ENCODE results near the gene MYO15B.
"Not testable (repeated sequence)": the region's sequence is repeated elsewhere in the genome, so short reads cannot be mapped to it uniquely, and the experiment has no call there.

DNA sequence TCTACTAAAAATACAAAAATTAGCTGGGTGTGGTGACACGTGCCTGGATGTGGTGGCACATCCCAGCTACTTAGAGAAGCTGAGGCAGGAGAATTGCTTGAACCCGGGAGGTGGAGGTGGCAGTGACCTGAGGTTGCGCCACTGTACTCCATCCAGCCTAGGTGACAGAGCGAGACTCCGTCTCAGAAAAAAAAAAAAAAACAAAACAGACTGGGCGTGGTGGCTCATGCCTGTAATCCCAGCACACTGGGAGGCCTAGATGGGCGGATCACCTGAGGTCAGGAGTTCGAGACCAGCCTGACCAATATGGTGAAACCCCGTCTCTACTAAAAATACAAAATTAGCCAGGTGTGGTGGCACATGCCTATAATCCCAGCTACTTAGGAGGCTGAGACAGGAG, 5.8 kb downstream of the MYO15B start:
- TF ChIP-seq, protein P1, sequence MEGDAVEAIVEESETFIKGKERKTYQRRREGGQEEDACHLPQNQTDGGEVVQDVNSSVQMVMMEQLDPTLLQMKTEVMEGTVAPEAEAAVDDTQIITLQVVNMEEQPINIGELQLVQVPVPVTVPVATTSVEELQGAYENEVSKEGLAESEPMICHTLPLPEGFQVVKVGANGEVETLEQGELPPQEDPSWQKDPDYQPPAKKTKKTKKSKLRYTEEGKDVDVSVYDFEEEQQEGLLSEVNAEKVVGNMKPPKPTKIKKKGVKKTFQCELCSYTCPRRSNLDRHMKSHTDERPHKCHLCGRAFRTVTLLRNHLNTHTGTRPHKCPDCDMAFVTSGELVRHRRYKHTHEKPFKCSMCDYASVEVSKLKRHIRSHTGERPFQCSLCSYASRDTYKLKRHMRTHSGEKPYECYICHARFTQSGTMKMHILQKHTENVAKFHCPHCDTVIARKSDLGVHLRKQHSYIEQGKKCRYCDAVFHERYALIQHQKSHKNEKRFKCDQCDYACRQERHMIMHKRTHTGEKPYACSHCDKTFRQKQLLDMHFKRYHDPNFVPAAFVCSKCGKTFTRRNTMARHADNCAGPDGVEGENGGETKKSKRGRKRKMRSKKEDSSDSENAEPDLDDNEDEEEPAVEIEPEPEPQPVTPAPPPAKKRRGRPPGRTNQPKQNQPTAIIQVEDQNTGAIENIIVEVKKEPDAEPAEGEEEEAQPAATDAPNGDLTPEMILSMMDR (IDR thresholded peaks at IDR 0.05 in 4 of 5, conservative IDR thresholded peaks at IDR 0.05 in 1 of 5): not testable (repeated sequence)
- not testable (repeated sequence) for TF ChIP-seq POLR2A (IDR thresholded peaks at IDR 0.05)
